ENCODE data around the gene DMRTB1.

Gene DMRTB1

GRCh38 chr1:53458634-53459033, 565 bp upstream of the DMRTB1 start:
- no peak for TF ChIP-seq CTCF (IDR thresholded peaks at IDR 0.05; ENCODE audit: borderline replicate concordance, insufficient read depth, low read depth, low read length)
- no peak overlapping the region for H3K4me3 ChIP-seq (ENCODE audit: low read depth, low read length)

GRCh38 chr1:53460211-53460634, 1.0 kb downstream of the DMRTB1 start:
- TF ChIP-seq CTCF (IDR thresholded peaks at IDR 0.05; ENCODE audit: borderline replicate concordance, insufficient read depth, low read depth, low read length) = no peak
- H3K4me3 ChIP-seq (ENCODE audit: low read depth, low read length) = no peak overlapping the region

GRCh38 chr1:53460666-53461322, 1.6 kb downstream of the DMRTB1 start:
- TF ChIP-seq CTCF (IDR thresholded peaks at IDR 0.05; ENCODE audit: borderline replicate concordance, insufficient read depth, low read depth, low read length) = no peak
- no peak overlapping the region for H3K4me3 ChIP-seq (ENCODE audit: low read depth, low read length)

- no peak for TF ChIP-seq CTCF (IDR thresholded peaks at IDR 0.05; ENCODE audit: borderline replicate concordance, insufficient read depth, low read depth, low read length)
Observed at GRCh38 chr1:53461323-53462044, 2.3 kb downstream of the DMRTB1 start.

GRCh38 chr1:53462193-53462592, 3.0 kb downstream of the DMRTB1 start:
- no peak overlapping the region for H3K4me3 ChIP-seq (ENCODE audit: low read depth, low read length)
- no peak for TF ChIP-seq CTCF (IDR thresholded peaks at IDR 0.05; ENCODE audit: borderline replicate concordance, insufficient read depth, low read depth, low read length)

More at GRCh38 chr1:53461323-53462044, 2.3 kb downstream of the DMRTB1 start:
- H3K4me3 ChIP-seq (ENCODE audit: low read depth, low read length) = no peak overlapping the region

GRCh38 chr1:53462769-53463501, 3.7 kb downstream of the DMRTB1 start:
- no peak overlapping the region for H3K4me3 ChIP-seq (ENCODE audit: low read depth, low read length)
- TF ChIP-seq CTCF (IDR thresholded peaks at IDR 0.05; ENCODE audit: borderline replicate concordance, insufficient read depth, low read depth, low read length) = no peak
